Measurements from ENCODE around the gene PURA. TPM values are rescaled to one million over a fixed set of nuclear protein-coding genes. Genes with fewer than 3 reads are reported as not detected.

PURA gene
- total and polyA plus RNA-seq, 2 experiments from 2014 or later: 10.7 to 30.6 TPM

GRCh38 chr5:140147460-140147859, 33.6 kb downstream of the PURA start:
- H3K4me1 ChIP-seq (ENCODE audit: insufficient read depth): peaks cover 3% of the 10 kb centered on the region; the same call in 1 of the 2 replicates
- TF ChIP-seq EZH2phosphoT487 (IDR thresholded peaks at IDR 0.05; ENCODE audit: insufficient read depth, low read depth) (no peak), EZH2 (IDR thresholded peaks at IDR 0.05; ENCODE audit: insufficient read depth, poor library complexity, severe bottlenecking) (no peak)
- no peaks in the 10 kb centered on the region for H3K9me2 ChIP-seq (ENCODE audit: insufficient read depth)
- no peak overlapping the region for H3K4me3 ChIP-seq
- H4K20me1 ChIP-seq (ENCODE audit: insufficient read depth): peaks cover 11% of the 10 kb centered on the region; the same call in 1 of the 2 replicates
- 100% methylated on average over 1 of the region's 1 CpG for WGBS, 2 experiments (ENCODE audit: low coverage in 1 of 2, low lambda C conversion rate in 2 of 2, missing lambda C conversion rate in 2 of 2)
- no peak overlapping the region for H2AFZ ChIP-seq
- no peak overlapping the region for H3K9ac ChIP-seq
- no peaks in the 10 kb centered on the region for H3K27me3 ChIP-seq (replicated peaks; ENCODE audit: insufficient read depth)
- H3K4me2 ChIP-seq (ENCODE audit: unreplicated experiment): no peak overlapping the region
- H3K9me3 ChIP-seq (ENCODE audit: low read depth): no peaks in the 10 kb centered on the region
- DNase-seq: no peak
- no peak overlapping the region for H3K27ac ChIP-seq
- peaks cover 5% of the 10 kb centered on the region; the same call in 1 of the 2 replicates for H3F3A ChIP-seq (ENCODE audit: insufficient read depth)
- in situ Hi-C loops (cut with MboI): no loop called here
- H3K79me2 ChIP-seq (ENCODE audit: insufficient read depth): peaks cover 36% of the 10 kb centered on the region
- no peaks in the 10 kb centered on the region for H3K36me3 ChIP-seq (ENCODE audit: low read depth)

- DNase-seq: peak; percentile 56
- in situ Hi-C loops (cut with MboI): no loop called here
- 24 to 36% methylated on average over 6 of the region's 6 CpGs for WGBS, 2 experiments (ENCODE audit: low coverage in 1 of 2, low lambda C conversion rate in 2 of 2, missing lambda C conversion rate in 2 of 2)
- peaks cover 3% of the 10 kb centered on the region; the same call in 1 of the 2 replicates for H3K4me1 ChIP-seq (ENCODE audit: insufficient read depth)
- H3K79me2 ChIP-seq (ENCODE audit: insufficient read depth): peaks cover 25% of the 10 kb centered on the region
- no peaks in the 10 kb centered on the region for H3K27me3 ChIP-seq (replicated peaks; ENCODE audit: insufficient read depth)
- no peak overlapping the region for H2AFZ ChIP-seq
- no peak overlapping the region for H3K4me3 ChIP-seq
- TF ChIP-seq EZH2 (IDR thresholded peaks at IDR 0.05; ENCODE audit: insufficient read depth, poor library complexity, severe bottlenecking) (no peak), EZH2phosphoT487 (IDR thresholded peaks at IDR 0.05; ENCODE audit: insufficient read depth, low read depth) (no peak)
- H3K9me2 ChIP-seq (ENCODE audit: insufficient read depth): no peaks in the 10 kb centered on the region
- peaks cover 5% of the 10 kb centered on the region; the same call in 1 of the 2 replicates for H3F3A ChIP-seq (ENCODE audit: insufficient read depth)
- no peaks in the 10 kb centered on the region for H3K9me3 ChIP-seq (ENCODE audit: low read depth)
- peaks cover 11% of the 10 kb centered on the region; the same call in 1 of the 2 replicates for H4K20me1 ChIP-seq (ENCODE audit: insufficient read depth)
- H3K4me2 ChIP-seq (ENCODE audit: unreplicated experiment): no peak overlapping the region
- no peak overlapping the region for H3K27ac ChIP-seq
- H3K36me3 ChIP-seq (ENCODE audit: low read depth): no peaks in the 10 kb centered on the region
- no peak overlapping the region for H3K9ac ChIP-seq
Measured at GRCh38 chr5:140148508-140148907, 34.6 kb downstream of the PURA start.

- Histone ChIP-seq H3K4me3 (no peak overlapping the region), H3K4me1 (ENCODE audit: insufficient read depth) (peaks cover 3% of the 10 kb centered on the region; the same call in 1 of the 2 replicates), H3K27ac (no peak overlapping the region), H3K9me3 (ENCODE audit: low read depth) (no peaks in the 10 kb centered on the region), H3F3A (ENCODE audit: insufficient read depth) (peaks cover 5% of the 10 kb centered on the region; the same call in 1 of the 2 replicates), H3K9me2 (ENCODE audit: insufficient read depth) (no peaks in the 10 kb centered on the region), H3K27me3 (replicated peaks; ENCODE audit: insufficient read depth) (no peaks in the 10 kb centered on the region), H4K20me1 (ENCODE audit: insufficient read depth) (peaks cover 2% of the 10 kb centered on the region; the same call in 1 of the 2 replicates), H3K36me3 (ENCODE audit: low read depth) (no peaks in the 10 kb centered on the region), H2AFZ (no peak overlapping the region), H3K4me2 (ENCODE audit: unreplicated experiment) (no peak overlapping the region), H3K9ac (no peak overlapping the region), H3K79me2 (ENCODE audit: insufficient read depth) (peaks cover 19% of the 10 kb centered on the region; the same call in 1 of the 2 replicates)
- TF ChIP-seq EZH2phosphoT487 (IDR thresholded peaks at IDR 0.05; ENCODE audit: insufficient read depth, low read depth): no peak
- no peak for TF ChIP-seq EZH2 (IDR thresholded peaks at IDR 0.05; ENCODE audit: insufficient read depth, poor library complexity, severe bottlenecking)
- in situ Hi-C loops (cut with MboI): loop anchor here (25.0 kb wide), 1 partner anchor 363 kb away; the partner anchor contains the start of gene PSD2
- 68 to 82% methylated on average over 2 of the region's 2 CpGs for WGBS, 2 experiments (ENCODE audit: low coverage in 1 of 2, low lambda C conversion rate in 2 of 2, missing lambda C conversion rate in 2 of 2)
- no peak for DNase-seq
Measured at GRCh38 chr5:140150201-140150600, 36.3 kb downstream of the PURA start.

- no peak overlapping the region for H3K4me3 ChIP-seq
- H3K27me3 ChIP-seq (replicated peaks; ENCODE audit: insufficient read depth): no peaks in the 10 kb centered on the region
- peaks cover 15% of the 10 kb centered on the region; the same call in 1 of the 2 replicates for H3K79me2 ChIP-seq (ENCODE audit: insufficient read depth)
- H3K27ac ChIP-seq: no peak overlapping the region
- in situ Hi-C loops (cut with MboI): loop anchor here (25.0 kb wide), 1 partner anchor 364 kb away; the partner anchor contains the start of gene PSD2
- peaks cover 5% of the 10 kb centered on the region; the same call in 1 of the 2 replicates for H3F3A ChIP-seq (ENCODE audit: insufficient read depth)
- no peaks in the 10 kb centered on the region; the same call in 1 of the 2 replicates for H4K20me1 ChIP-seq (ENCODE audit: insufficient read depth)
- DNase-seq: no peak
- H3K9me2 ChIP-seq (ENCODE audit: insufficient read depth): no peaks in the 10 kb centered on the region
- H3K4me2 ChIP-seq (ENCODE audit: unreplicated experiment): no peak overlapping the region
- no peak for TF ChIP-seq EZH2phosphoT487 (IDR thresholded peaks at IDR 0.05; ENCODE audit: insufficient read depth, low read depth)
- TF ChIP-seq EZH2 (IDR thresholded peaks at IDR 0.05; ENCODE audit: insufficient read depth, poor library complexity, severe bottlenecking): no peak
- no peak overlapping the region for H3K9ac ChIP-seq
- no peaks in the 10 kb centered on the region for H3K36me3 ChIP-seq (ENCODE audit: low read depth)
- no peaks in the 10 kb centered on the region for H3K4me1 ChIP-seq (ENCODE audit: insufficient read depth)
- no peaks in the 10 kb centered on the region for H3K9me3 ChIP-seq (ENCODE audit: low read depth)
- H2AFZ ChIP-seq: no peak overlapping the region
- 83 to 85% methylated on average over 7 of the region's 7 CpGs for WGBS, 2 experiments (ENCODE audit: low coverage in 1 of 2, low lambda C conversion rate in 2 of 2, missing lambda C conversion rate in 2 of 2)
Measured at GRCh38 chr5:140151144-140152021, 37.5 kb downstream of the PURA start.

All from GM23248 (cell line).